HepG2 (cell line): ENCODE results near the gene HNRNPA1. TPM values are rescaled to one million over a fixed set of nuclear protein-coding genes. Genes with fewer than 3 reads are reported as not detected.

Source experiments
- CENPT ChIP-seq: sonication (generic); formaldehyde crosslinking; IDR thresholded peaks from 2 replicates; pipeline ENCODE4 v1.8.0; 2022; ENCODE audit warnings: low read depth, mild to moderate bottlenecking, moderate library complexity, missing genetic modification reagents
- CHD4 ChIP-seq: fragments of 200-600 bp; sonication (generic); IDR thresholded peaks from 2 replicates; pipeline ENCODE4 v1.7.0; 2017; ENCODE audit warnings: mild to moderate bottlenecking, low read length, borderline replicate concordance
- CSRNP1 ChIP-seq: sonication (generic); formaldehyde crosslinking; IDR thresholded peaks from 2 replicates; pipeline ENCODE4 v1.8.1; 2023; ENCODE audit warnings: mild to moderate bottlenecking, missing genetic modification reagents
- DRAP1 ChIP-seq: IDR thresholded peaks from 2 replicates; pipeline ENCODE4 v1.6.1; 2016; ENCODE audit warnings: missing genetic modification reagents, missing compliant biosample characterization
- EZH2 ChIP-seq: conservative IDR thresholded peaks from 2 replicates; pipeline ENCODE4 v1.6.1; 2012; ENCODE audit warnings: mild to moderate bottlenecking, low read depth, low read length, moderate library complexity
- HNRNPL ChIP-seq: fragments of 200-400 bp; formaldehyde crosslinking; IDR thresholded peaks from 2 replicates; pipeline ENCODE4 v1.6.1; 2017; ENCODE audit warnings: mild to moderate bottlenecking, low read depth, low read length
- LCORL ChIP-seq, 2 experiments: fragments of 450-650 bp in 1 of 2; sonication (generic) in 1 of 2; formaldehyde crosslinking in 1 of 2; IDR thresholded peaks; 2 replicates each; pipeline versions ENCODE4 v1.5.0 to v1.6.1; 2017 to 2020; ENCODE audit warnings: antibody characterized with exemption in 1 of 2, missing genetic modification reagents in 1 of 2
- NR2F6 ChIP-seq, 2 experiments: IDR thresholded peaks; 2 replicates each; pipeline ENCODE4 v1.6.1; 2016; ENCODE audit warnings: antibody characterized with exemption in 1 of 2, mild to moderate bottlenecking in 1 of 2
- PREB ChIP-seq: sonication (generic); formaldehyde crosslinking; IDR thresholded peaks from 2 replicates; pipeline ENCODE4 v1.4.0; 2020; ENCODE audit warnings: missing genetic modification reagents
- RFX3 ChIP-seq: IDR thresholded peaks from 2 replicates; pipeline ENCODE4 v1.6.1; 2016; ENCODE audit warnings: missing biosample characterization, missing genetic modification reagents
- SMYD3 ChIP-seq: sonication (generic); formaldehyde crosslinking; IDR thresholded peaks from 2 replicates; pipeline ENCODE4 v1.8.1; 2023; ENCODE audit warnings: mild to moderate bottlenecking, missing genetic modification reagents
- SOX6 ChIP-seq, 2 experiments: fragments of 450-650 bp in 1 of 2; sonication (generic) in 1 of 2; formaldehyde crosslinking in 1 of 2; IDR thresholded peaks; 2 replicates each; pipeline versions ENCODE4 v1.4.0 to v1.6.1; 2017 to 2020; ENCODE audit warnings: antibody characterized with exemption in 1 of 2, mild to moderate bottlenecking in 1 of 2, missing genetic modification reagents in 1 of 2
- SRF ChIP-seq: IDR thresholded peaks from 2 replicates; pipeline ENCODE4 v1.6.1; 2011; ENCODE audit warnings: mild to moderate bottlenecking, low read depth, low read length, moderate library complexity
- TRIM24 ChIP-seq: sonication (generic); formaldehyde crosslinking; IDR thresholded peaks from 2 replicates; pipeline ENCODE4 v1.8.0; 2022; ENCODE audit warnings: mild to moderate bottlenecking, missing genetic modification reagents
- ZBTB33 ChIP-seq: sonication (generic); formaldehyde crosslinking; IDR thresholded peaks from 2 replicates; pipeline ENCODE4 v1.4.0; 2020; ENCODE audit warnings: missing genetic modification reagents
- ZHX1 ChIP-seq: sonication (generic); formaldehyde crosslinking; IDR thresholded peaks from 2 replicates; pipeline ENCODE4 v1.8.1; 2022; ENCODE audit warnings: low read depth, mild to moderate bottlenecking, missing genetic modification reagents
- ZNF260 ChIP-seq: sonication (generic); formaldehyde crosslinking; IDR thresholded peaks from 2 replicates; pipeline ENCODE4 v1.4.0; 2020; ENCODE audit warnings: missing genetic modification reagents, low read depth, mild to moderate bottlenecking, borderline replicate concordance
- ZNF530 ChIP-seq: sonication (generic); formaldehyde crosslinking; IDR thresholded peaks from 2 replicates; pipeline ENCODE4 v1.5.0; 2020; ENCODE audit warnings: low read depth, mild to moderate bottlenecking, missing genetic modification reagents
- ZNF558 ChIP-seq: sonication (generic); formaldehyde crosslinking; IDR thresholded peaks from 2 replicates; pipeline ENCODE4 v1.9.0; 2022; ENCODE audit warnings: mild to moderate bottlenecking, missing genetic modification reagents, borderline replicate concordance
- ZNF567 ChIP-seq: sonication (generic); formaldehyde crosslinking; IDR thresholded peaks from 2 replicates; pipeline ENCODE4 v1.8.1; 2023; ENCODE audit warnings: mild to moderate bottlenecking, missing genetic modification reagents, borderline replicate concordance
- ZNF703 ChIP-seq: sonication (generic); formaldehyde crosslinking; IDR thresholded peaks from 2 replicates; pipeline ENCODE4 v1.5.1; 2020; ENCODE audit warnings: missing genetic modification reagents, mild to moderate bottlenecking, moderate library complexity, borderline replicate concordance
- ZNF841 ChIP-seq: sonication (generic); formaldehyde crosslinking; IDR thresholded peaks from 2 replicates; pipeline ENCODE4 v1.8.1; 2023; ENCODE audit warnings: missing genetic modification reagents, borderline replicate concordance
- polyA plus RNA-seq, 8 experiments: library from polyadenylated mRNA; depleted of rRNA in 3 of 8; stranded (reverse) in 7 of 8; unstranded in 1 of 8; fragments of >200 nt; fragmentation: Illumina TruSeq in 4 of 8; extraction: Trizol in 4 of 8; gene quantifications; 2 replicates each; pipeline versions ENCODE4 v1.2.1 to v1.2.3, GENCODE V29; 2011 to 2016; ENCODE audit warnings: low read depth in 4 of 8, missing spikeins in 1 of 8, mixed read lengths in 1 of 8; ENCODE audit not compliant: insufficient read depth in 1 of 8
- total RNA-seq, 5 experiments: library from RNA; depleted of rRNA; stranded (reverse); fragments of >200 nt; fragmentation: Illumina TruSeq; extraction: Trizol; gene quantifications; 2 replicates each; pipeline ENCODE4 v1.2.3, GENCODE V29; 2016; ENCODE audit warnings: low read depth in 1 of 5

Gene HNRNPA1
- total and polyA plus RNA-seq, 2 of the 13 experiments (the other 11 are each of a cell fraction or from before 2014, with no cell fraction given), result 535 to 1,820 TPM

- TF ChIP-seq HNRNPL (no peak), ZBTB33 (CRISPR knock-in tag) (no peak), CSRNP1 (CRISPR knock-in tag) (no peak), ZNF567 (no peak), DRAP1 (CRISPR knock-in tag) (no peak), LCORL (IDR thresholded peaks at IDR 0.05) (no peak), LCORL (CRISPR knock-in tag; IDR thresholded peaks at IDR 0.05) (no peak), ZNF530 (CRISPR knock-in tag) (no peak), RFX3 (CRISPR knock-in tag) (no peak), CENPT (CRISPR knock-in tag) (no peak), ZNF703 (no peak), EZH2 (no peak), ZNF260 (CRISPR knock-in tag) (no peak), ZNF558 (no peak), PREB (CRISPR knock-in tag) (no peak), SMYD3 (CRISPR knock-in tag) (no peak), ZNF841 (CRISPR knock-in tag) (no peak), ZHX1 (no peak), SRF (no peak), TRIM24 (no peak), NR2F6 (IDR thresholded peaks at IDR 0.05) (peak; percentile 82), NR2F6 (CRISPR knock-in tag; IDR thresholded peaks at IDR 0.05) (peak; percentile 60; the same call in 1 of the 2 replicates), SOX6 (IDR thresholded peaks at IDR 0.05) (no peak), SOX6 (CRISPR knock-in tag; IDR thresholded peaks at IDR 0.05) (peak; percentile 73), CHD4 (no peak)
Measured at GRCh38 chr12:54301428-54302048, 21.0 kb downstream of the HNRNPA1 start (continued).
